GM23248 (cell line): ENCODE data around the gene INTU. TPM values are rescaled to one million over a fixed set of nuclear protein-coding genes. Genes with fewer than 3 reads are reported as not detected.

Experiments
- DNase-seq: peaks from one replicate; pipeline ENCODE4 v3.0.0-alpha.2; 2015
- H2AFZ ChIP-seq: fragments of 200-600 bp; sonication (generic); 2 replicates; pipeline ENCODE4 v1.6.1; 2016; ENCODE audit warnings: antibody characterized with exemption
- H3F3A ChIP-seq: fragments of 200-600 bp; sonication (generic); 2 replicates; pipeline ENCODE4 v1.6.1; 2016; ENCODE audit warnings: mild to moderate bottlenecking, antibody characterized with exemption, mixed run types; ENCODE audit not compliant: insufficient read depth
- H3K27ac ChIP-seq: fragments of 200-600 bp; sonication (generic); 2 replicates; pipeline ENCODE4 v1.5.1; 2016; ENCODE audit warnings: mild to moderate bottlenecking
- H3K27me3 ChIP-seq: fragments of 200-600 bp; sonication (generic); replicated peaks from 2 replicates; pipeline ENCODE4 v1.6.1; 2016; ENCODE audit warnings: mild to moderate bottlenecking; ENCODE audit not compliant: insufficient read depth
- H3K36me3 ChIP-seq: fragments of 200-600 bp; sonication (generic); 2 replicates; pipeline ENCODE4 v1.6.1; 2016; ENCODE audit warnings: low read depth, mild to moderate bottlenecking
- H3K4me1 ChIP-seq: fragments of 200-600 bp; sonication (generic); 2 replicates; pipeline ENCODE4 v1.6.1; 2016; ENCODE audit warnings: mild to moderate bottlenecking; ENCODE audit not compliant: insufficient read depth
- H3K4me2 ChIP-seq: fragments of 200-600 bp; sonication (generic); one replicate; pipeline ENCODE4 v1.6.1; 2016; ENCODE audit warnings: mild to moderate bottlenecking; ENCODE audit not compliant: unreplicated experiment
- H3K4me3 ChIP-seq: fragments of 200-600 bp; sonication (generic); 2 replicates; pipeline ENCODE4 v1.5.1; 2016; ENCODE audit warnings: mild to moderate bottlenecking
- H3K79me2 ChIP-seq: fragments of 200-600 bp; sonication (generic); 2 replicates; pipeline ENCODE4 v1.6.1; 2016; ENCODE audit warnings: mild to moderate bottlenecking; ENCODE audit not compliant: insufficient read depth
- H3K9ac ChIP-seq: fragments of 200-600 bp; sonication (generic); 2 replicates; pipeline ENCODE4 v1.6.1; 2016; ENCODE audit warnings: mild to moderate bottlenecking
- H3K9me2 ChIP-seq: fragments of 200-600 bp; sonication (generic); 2 replicates; pipeline ENCODE4 v1.6.1; 2016; ENCODE audit warnings: mixed run types, mild to moderate bottlenecking, moderate library complexity; ENCODE audit not compliant: insufficient read depth
- H3K9me3 ChIP-seq: fragments of 200-600 bp; sonication (generic); one replicate; pipeline ENCODE4 v1.6.1; 2017; ENCODE audit warnings: low read depth
- H4K20me1 ChIP-seq: fragments of 200-600 bp; sonication (generic); 2 replicates; pipeline ENCODE4 v1.6.0; 2016; ENCODE audit not compliant: insufficient read depth
- EZH2 ChIP-seq: fragments of 200-600 bp; sonication (generic); IDR thresholded peaks from 2 replicates; pipeline ENCODE4 v1.6.1; 2018; ENCODE audit warnings: antibody characterized with exemption, mild to moderate bottlenecking; ENCODE audit not compliant: insufficient read depth, poor library complexity, severe bottlenecking
- EZH2phosphoT487 ChIP-seq: fragments of 200-600 bp; sonication (generic); IDR thresholded peaks from 2 replicates; pipeline ENCODE4 v1.6.1; 2018; ENCODE audit warnings: antibody characterized with exemption, moderate library complexity, mild to moderate bottlenecking, low read depth; ENCODE audit not compliant: insufficient read depth
- WGBS, 2 experiments: methylation state at CpG; one replicate each; pipeline ENCODE4 v1.1.6; 2015 to 2017; ENCODE audit warnings: low lambda C conversion rate in 2 of 2, low coverage in 1 of 2; ENCODE audit errors: missing lambda C conversion rate in 2 of 2; 5-methylcytosine and 5-hydroxymethylcytosine counted together
- in situ Hi-C: fragments of 300-500 bp; cut with MboI; formaldehyde crosslinking; loops from 2 replicates; pipeline ENCODE4 v1.15.0; 2020
- polyA plus RNA-seq: library from polyadenylated mRNA; unstranded; fragments of >200 nt; fragmentation: Nextera tagmentation; extraction: Ambion mirVana; gene quantifications from 2 replicates; pipeline ENCODE4 v1.2.1, GENCODE V29; 2016
- total RNA-seq: library from RNA; depleted of rRNA; stranded (reverse); fragments of >200 nt; shearing (Covaris generic); gene quantifications from 2 replicates; pipeline ENCODE4 v1.2.3, GENCODE V29; 2014; rRNA removed

INTU gene
- total and polyA plus RNA-seq, 2 experiments from 2014 or later, result 2.3 to 5.2 TPM

DNA sequence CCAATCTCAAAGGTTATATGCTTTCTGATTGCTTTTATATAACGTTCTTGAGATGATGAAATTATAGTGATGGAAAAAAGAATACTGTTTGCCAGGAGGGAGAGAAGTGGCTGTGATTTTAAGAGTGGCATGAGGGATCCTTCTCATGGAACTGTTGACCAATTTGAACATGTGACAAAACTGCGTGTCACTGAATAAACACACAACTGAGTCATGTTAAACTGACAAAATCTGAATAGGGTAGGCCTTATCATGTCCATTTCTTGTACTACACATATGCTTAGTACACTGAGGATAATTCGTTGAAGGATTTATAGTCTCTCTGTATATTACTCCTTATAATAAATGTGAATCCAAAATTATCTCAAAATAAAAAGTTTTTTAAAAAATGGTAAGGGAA, 127.1 kb downstream of the INTU start:
- no peaks in the 10 kb centered on the region for H3K36me3 ChIP-seq
- no peaks in the 10 kb centered on the region for H3K4me1 ChIP-seq
- H3K27ac ChIP-seq, result no peak overlapping the region
- DNase-seq, result peak; percentile 3
- H3K27me3 ChIP-seq, result no peaks in the 10 kb centered on the region
- in situ Hi-C loops, result no loop called here
- WGBS, 2 experiments, result 47 to 53% methylated on average over 3 of the region's 3 CpGs
- H3K9me2 ChIP-seq, result no peaks in the 10 kb centered on the region
- no peak overlapping the region for H3K4me2 ChIP-seq
- no peaks in the 10 kb centered on the region for H3K9me3 ChIP-seq
- no peak overlapping the region for H2AFZ ChIP-seq
- TF ChIP-seq EZH2phosphoT487, result no peak
- no peak for TF ChIP-seq EZH2
- no peaks in the 10 kb centered on the region for H3F3A ChIP-seq
- no peak overlapping the region for H3K4me3 ChIP-seq
- H4K20me1 ChIP-seq, result no peaks in the 10 kb centered on the region
- no peaks in the 10 kb centered on the region for H3K79me2 ChIP-seq
- H3K9ac ChIP-seq, result no peak overlapping the region

GRCh38 chr4:127771535-127772275, 138.9 kb downstream of the INTU start:
- Histone ChIP-seq H3F3A (no peaks in the 10 kb centered on the region), H3K9ac (no peak overlapping the region), H3K9me2 (no peaks in the 10 kb centered on the region), H3K4me2 (no peak overlapping the region), H3K4me1 (no peaks in the 10 kb centered on the region), H4K20me1 (no peaks in the 10 kb centered on the region), H2AFZ (no peak overlapping the region), H3K27ac (no peak overlapping the region), H3K79me2 (no peaks in the 10 kb centered on the region), H3K9me3 (no peaks in the 10 kb centered on the region), H3K27me3 (no peaks in the 10 kb centered on the region), H3K36me3 (no peaks in the 10 kb centered on the region), H3K4me3 (no peak overlapping the region)
- 38% methylated on average over 4 of the region's 4 CpGs for WGBS, 2 experiments
- in situ Hi-C loops, result no loop called here
- DNase-seq, result no peak
- TF ChIP-seq EZH2 (no peak), EZH2phosphoT487 (no peak)

GRCh38 chr4:127772769-127773671, 140.3 kb downstream of the INTU start:
- Histone ChIP-seq H3K4me2 (no peak overlapping the region), H3K9ac (no peak overlapping the region), H3K9me2 (no peaks in the 10 kb centered on the region), H3K4me3 (no peak overlapping the region), H3K4me1 (no peaks in the 10 kb centered on the region), H3K9me3 (no peaks in the 10 kb centered on the region), H3K79me2 (no peaks in the 10 kb centered on the region), H3K27me3 (no peaks in the 10 kb centered on the region), H3K36me3 (no peaks in the 10 kb centered on the region), H2AFZ (no peak overlapping the region), H4K20me1 (no peaks in the 10 kb centered on the region), H3F3A (no peaks in the 10 kb centered on the region), H3K27ac (no peak overlapping the region)
- WGBS, 2 experiments, result 75 to 80% methylated on average over 10 of the region's 10 CpGs
- no peak for TF ChIP-seq EZH2
- TF ChIP-seq EZH2phosphoT487, result no peak
- in situ Hi-C loops, result no loop called here
- DNase-seq, result no peak

DNA sequence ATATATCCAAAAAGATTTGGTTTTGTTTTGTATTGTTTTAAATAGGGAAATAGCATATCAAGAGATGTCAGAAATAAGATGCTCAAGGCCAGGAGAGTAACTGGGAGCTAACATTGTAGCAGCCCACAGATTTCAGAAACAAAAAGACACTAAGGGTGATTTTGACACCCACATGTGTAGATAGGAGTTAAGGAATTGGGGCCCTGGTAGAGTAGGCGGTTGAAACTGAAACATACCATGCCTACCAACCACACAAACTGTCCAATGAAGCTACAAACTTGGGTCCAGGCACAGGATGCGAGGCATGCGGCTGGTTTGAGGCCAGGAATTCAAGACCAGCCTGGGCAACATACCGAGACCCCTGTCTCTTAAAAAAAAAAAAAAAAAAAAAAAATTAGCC, 143.1 kb downstream of the INTU start:
- H3K9me2 ChIP-seq, result no peaks in the 10 kb centered on the region
- no peaks in the 10 kb centered on the region for H3K9me3 ChIP-seq
- H3K4me1 ChIP-seq, result no peaks in the 10 kb centered on the region
- no peak overlapping the region for H3K4me2 ChIP-seq
- no peak overlapping the region for H3K27ac ChIP-seq
- H4K20me1 ChIP-seq, result no peaks in the 10 kb centered on the region
- no peak overlapping the region for H3K4me3 ChIP-seq
- H2AFZ ChIP-seq, result no peak overlapping the region
- no peak for TF ChIP-seq EZH2
- no peak for TF ChIP-seq EZH2phosphoT487
- H3K9ac ChIP-seq, result no peak overlapping the region
- in situ Hi-C loops, result no loop called here
- no peak for DNase-seq
- H3F3A ChIP-seq, result no peaks in the 10 kb centered on the region
- H3K27me3 ChIP-seq, result no peaks in the 10 kb centered on the region
- no peaks in the 10 kb centered on the region for H3K36me3 ChIP-seq
- no peaks in the 10 kb centered on the region for H3K79me2 ChIP-seq
- WGBS, 2 experiments, result 71 to 83% methylated on average over 4 of the region's 4 CpGs

Other genes with a start within 250 kb of the INTU start
- not detected in 2 replicates for gene SLC25A31, start 97.4 kb downstream of the INTU start, total RNA-seq
- gene SLC25A31, start 97.4 kb downstream of the INTU start, polyA plus RNA-seq, result not detected in 2 replicates
- 1.3 and 1.4 TPM in 2 replicates for gene HSPA4L, start 149.4 kb downstream of the INTU start, total RNA-seq
- gene HSPA4L, start 149.4 kb downstream of the INTU start, polyA plus RNA-seq, result 2.1 and 2.2 TPM in 2 replicates
- gene PLK4, start 247.9 kb downstream of the INTU start, total RNA-seq, result 6.7 and 8.5 TPM in 2 replicates
- gene PLK4, start 247.9 kb downstream of the INTU start, polyA plus RNA-seq, result 4.0 and 4.4 TPM in 2 replicates